OCI-LY7 (cell line): ENCODE results near the gene FMN2. TPM values are rescaled to one million over a fixed set of nuclear protein-coding genes. Genes with fewer than 3 reads are reported as not detected.

Experiments
- BruUV-seq: library from RNA; stranded (reverse); fragments of 400-500 nt; replicated peaks from 2 replicates; lab custom pipeline; 2021; lab: Mats Ljungman, UMichigan
- CTCF ChIA-PET: fragments of 300-600 bp; sonication (Branson Sonifier 250); formaldehyde crosslinking; loops from one replicate; lab custom pipeline; 2022; ENCODE audit warnings: antibody characterized with exemption; ENCODE audit not compliant: unreplicated experiment; lab: Charles Lee
- POLR2A ChIA-PET: fragments of 300-600 bp; sonication (Branson Sonifier 250); formaldehyde crosslinking; loops from one replicate; lab custom pipeline; 2022; ENCODE audit warnings: antibody characterized with exemption; lab: Charles Lee
- DNase-seq: peaks from one replicate; pipeline ENCODE4 v3.0.0-alpha.2; 2015; ENCODE audit warnings: low spot score
- H2AFZ ChIP-seq: fragments of 200-600 bp; sonication (generic), shearing (Covaris generic); 2 replicates; pipeline ENCODE4 v1.6.1; 2014; ENCODE audit warnings: mild to moderate bottlenecking, antibody characterized with exemption, low read length, moderate library complexity
- H3K27ac ChIP-seq: fragments of 200-600 bp; sonication (generic); 2 replicates; pipeline ENCODE4 v1.5.1; 2014; ENCODE audit warnings: mixed run types, low read depth, mild to moderate bottlenecking, moderate library complexity, low read length, inconsistent platforms; ENCODE audit not compliant: poor library complexity, severe bottlenecking
- H3K36me3 ChIP-seq: fragments of 200-600 bp; sonication (generic); 2 replicates; pipeline ENCODE4 v1.6.1; 2014; ENCODE audit warnings: mild to moderate bottlenecking, antibody characterized with exemption, low read length, moderate library complexity, mixed read lengths; ENCODE audit not compliant: insufficient read depth
- H3K4me1 ChIP-seq: fragments of 200-600 bp; sonication (generic); 2 replicates; pipeline ENCODE4 v1.5.1; 2014; ENCODE audit warnings: mild to moderate bottlenecking, low read length; ENCODE audit not compliant: insufficient read depth, poor library complexity, severe bottlenecking
- H3K4me2 ChIP-seq: fragments of 200-600 bp; sonication (generic); 2 replicates; pipeline ENCODE4 v1.6.1; 2014; ENCODE audit warnings: mild to moderate bottlenecking, low read length
- H3K4me3 ChIP-seq: fragments of 200-600 bp; sonication (generic); 2 replicates; pipeline ENCODE4 v1.5.1; 2014; ENCODE audit warnings: mild to moderate bottlenecking, low read depth, low read length; ENCODE audit not compliant: poor library complexity, severe bottlenecking
- H3K79me2 ChIP-seq: fragments of 200-600 bp; sonication (generic); 2 replicates; pipeline ENCODE4 v1.6.1; 2016; ENCODE audit warnings: low read depth, mild to moderate bottlenecking, low read length, moderate library complexity, mixed read lengths; ENCODE audit not compliant: insufficient read depth
- H3K9me2 ChIP-seq: fragments of 200-600 bp; sonication (generic); 2 replicates; pipeline ENCODE4 v1.6.1; 2016; ENCODE audit warnings: mild to moderate bottlenecking, low read length, mixed read lengths; ENCODE audit not compliant: insufficient read depth
- H3K9me3 ChIP-seq: fragments of 200-600 bp; sonication (generic); 2 replicates; pipeline ENCODE4 v1.6.1; 2014; ENCODE audit warnings: mild to moderate bottlenecking, mixed run types, low read length, mixed read lengths
- H4K20me1 ChIP-seq: fragments of 200-600 bp; sonication (generic); 2 replicates; pipeline ENCODE4 v1.6.1; 2014; ENCODE audit warnings: mild to moderate bottlenecking, antibody characterized with exemption, low read length, moderate library complexity, mixed read lengths; ENCODE audit not compliant: insufficient read depth
- CTCF ChIP-seq: fragments of 200-600 bp; sonication (generic); conservative IDR thresholded peaks from 2 replicates; pipeline ENCODE4 v1.5.1; 2014; ENCODE audit warnings: mild to moderate bottlenecking, antibody characterized with exemption, low read length, moderate library complexity, mixed read lengths
- EZH2phosphoT487 ChIP-seq: fragments of 200-600 bp; sonication (generic); IDR thresholded peaks from 2 replicates; pipeline ENCODE4 v1.6.1; 2018; ENCODE audit warnings: low read depth, borderline replicate concordance, mild to moderate bottlenecking, mixed run types, antibody characterized with exemption, low read length, moderate library complexity, mixed read lengths
- intact Hi-C: fragments of 100-400 bp; cut with micrococcal nuclease; formaldehyde crosslinking; loops from one replicate; pipeline ENCODE4 v1.10.0; 2022; ENCODE audit not compliant: unreplicated experiment
- total RNA-seq, 2 experiments: library from RNA; depleted of rRNA in 1 of 2; stranded (reverse); fragments of >200 nt in 1 of 2; shearing (Covaris generic) in 1 of 2; gene quantifications; 2 replicates each; pipeline ENCODE4 v1.2.3, GENCODE V29; 2014 to 2022

Gene FMN2
- total RNA-seq, 2 experiments from 2014 or later, result not detected

GRCh38 chr1:240170806-240171205 is 79.1 kb downstream of the FMN2 start:
- Histone ChIP-seq H3K4me3 (no peak overlapping the region), H3K36me3 (no peaks in the 10 kb centered on the region), H2AFZ (no peak overlapping the region), H3K9me2 (no peaks in the 10 kb centered on the region), H3K79me2 (no peaks in the 10 kb centered on the region), H3K27ac (no peak overlapping the region), H3K4me2 (no peak overlapping the region), H3K9me3 (no peaks in the 10 kb centered on the region), H4K20me1 (no peaks in the 10 kb centered on the region), H3K4me1 (no peaks in the 10 kb centered on the region)
- no TSS peak for BruUV-seq
- ChIA-PET POLR2A (interaction anchor here (0.6 kb wide), 1 partner anchor 275 kb away, joined by 3 read pairs; no protein-coding TSS in a partner anchor), CTCF (no interaction called here)
- intact Hi-C loops, result no loop called here
- no peak for TF ChIP-seq EZH2phosphoT487
- no peak for TF ChIP-seq CTCF
- DNase-seq, result no peak

- CTCF ChIA-PET, result no interaction called here
- no peak overlapping the region for H3K4me3 ChIP-seq
- TF ChIP-seq EZH2phosphoT487 (no peak), CTCF (no peak)
- intact Hi-C loops, result no loop called here
- no peaks in the 10 kb centered on the region for H3K9me3 ChIP-seq
- no peak overlapping the region for H2AFZ ChIP-seq
- H3K27ac ChIP-seq, result no peak overlapping the region
- DNase-seq, result no peak
- no TSS peak for BruUV-seq
- no peaks in the 10 kb centered on the region for H3K79me2 ChIP-seq
- H3K36me3 ChIP-seq, result no peaks in the 10 kb centered on the region
- H3K4me2 ChIP-seq, result no peak overlapping the region
- no peaks in the 10 kb centered on the region for H3K9me2 ChIP-seq
- POLR2A ChIA-PET, result no interaction called here
- no peaks in the 10 kb centered on the region for H4K20me1 ChIP-seq
- H3K4me1 ChIP-seq, result no peaks in the 10 kb centered on the region
Observed at GRCh38 chr1:240171907-240172306, 80.2 kb downstream of the FMN2 start.

DNA sequence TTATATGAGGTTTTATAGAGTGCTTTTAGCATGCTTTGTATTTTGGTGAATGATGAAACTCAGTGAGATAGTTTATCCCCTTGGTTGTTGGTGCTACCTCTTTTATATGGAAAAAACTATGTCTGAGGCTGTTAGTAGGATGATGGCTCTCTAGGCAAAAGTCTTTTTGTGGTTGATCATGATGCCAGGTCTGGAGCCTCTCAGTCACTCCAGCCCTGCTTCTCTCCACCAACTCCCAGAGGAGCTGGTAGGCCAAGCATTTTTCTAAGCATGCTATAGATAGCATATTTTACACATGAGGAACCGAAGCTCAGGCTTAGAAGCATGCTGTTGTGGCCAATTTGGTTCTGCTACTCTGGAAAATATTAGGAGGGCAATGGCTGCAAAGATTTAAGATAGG is 82.2 kb downstream of the FMN2 start:
- no peaks in the 10 kb centered on the region for H3K9me3 ChIP-seq
- ChIA-PET CTCF (no interaction called here), POLR2A (no interaction called here)
- H3K36me3 ChIP-seq, result no peaks in the 10 kb centered on the region
- no peak for DNase-seq
- H3K79me2 ChIP-seq, result no peaks in the 10 kb centered on the region
- TF ChIP-seq CTCF (no peak), EZH2phosphoT487 (no peak)
- H3K4me1 ChIP-seq, result no peaks in the 10 kb centered on the region
- no peaks in the 10 kb centered on the region for H3K9me2 ChIP-seq
- no peaks in the 10 kb centered on the region for H4K20me1 ChIP-seq
- H3K4me3 ChIP-seq, result no peak overlapping the region
- no peak overlapping the region for H3K27ac ChIP-seq
- no TSS peak for BruUV-seq
- no peak overlapping the region for H3K4me2 ChIP-seq
- no peak overlapping the region for H2AFZ ChIP-seq
- intact Hi-C loops, result no loop called here
